CD1c-positive myeloid dendritic cell (primary cell): Measurements from ENCODE around the gene ADIG.

Source experiments
- DNase-seq: peaks from one replicate; pipeline ENCODE4 v3.0.0-alpha.2; 2016; ENCODE audit errors: extremely low spot score

The ADIG gene

DNA sequence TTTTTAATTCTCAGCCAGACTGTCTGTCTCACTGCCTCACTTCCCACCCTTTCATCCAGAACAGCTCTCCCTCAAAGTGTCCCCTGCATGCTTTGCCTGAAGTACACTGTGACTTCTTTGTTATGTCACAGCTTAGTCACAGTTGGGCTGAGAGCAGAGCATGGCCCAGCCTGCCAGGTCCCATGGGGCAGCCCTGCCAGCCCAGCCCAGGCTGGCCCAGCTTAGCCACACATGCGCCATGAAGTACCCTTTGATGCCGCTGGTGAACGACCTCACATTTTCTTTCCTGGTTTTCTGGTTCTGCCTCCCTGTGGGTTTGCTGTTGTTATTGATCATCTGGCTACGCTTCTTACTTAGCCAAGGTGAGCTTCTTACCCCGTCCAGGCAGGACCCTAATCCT lies at the start of gene ADIG:
TSS of gene ADIG (plus strand) at position 185 of the 400 bp plus-strand sequence. CDS start at position 239, 54 bp downstream.
- DNase-seq = no peak

- DNase-seq = no peak
These were observed 46.2 kb upstream of the ADIG start for GRCh38 chr20:38534756-38535155.

- no peak for DNase-seq
These were observed 44.7 kb upstream of the ADIG start for GRCh38 chr20:38536310-38536709.

DNA sequence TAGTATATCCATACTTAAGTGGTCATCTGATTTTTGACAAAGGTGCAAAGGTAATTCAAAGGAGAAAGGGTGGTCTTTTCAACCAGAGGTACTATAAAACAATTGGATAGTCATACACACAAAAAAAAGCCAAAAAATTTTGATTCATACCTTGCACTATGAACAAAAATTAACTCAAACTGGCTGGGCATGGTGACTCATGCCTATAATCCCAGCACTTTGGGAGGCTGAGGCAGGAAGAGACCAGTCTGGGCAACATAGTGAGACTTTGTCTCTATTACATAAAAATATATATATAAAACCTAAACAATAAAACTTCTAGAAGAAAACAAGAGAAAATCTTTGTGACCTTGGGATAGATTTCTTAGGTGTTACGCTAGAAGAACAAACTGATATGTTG lies 43.8 kb upstream of the ADIG start:
- no peak for DNase-seq

DNA sequence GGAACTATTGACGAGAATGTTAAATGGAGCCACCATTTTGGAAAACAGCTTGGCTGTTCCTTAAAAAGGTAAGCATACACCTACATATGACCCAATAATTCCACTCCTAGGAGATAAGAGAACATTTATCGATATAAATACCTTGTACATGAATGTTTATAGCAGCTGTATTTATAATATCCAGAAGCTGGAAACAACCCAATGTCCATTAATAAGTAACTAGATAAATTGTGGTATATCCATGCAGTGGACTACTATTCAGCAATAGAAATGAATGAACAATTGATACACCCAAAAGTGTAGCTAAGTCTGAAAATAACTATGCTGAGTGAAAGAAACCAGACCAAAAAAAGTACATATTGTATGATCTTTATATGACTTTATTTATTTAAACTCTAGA lies 42.2 kb upstream of the ADIG start:
- no peak for DNase-seq

- no peak for DNase-seq
These were observed 37.7 kb upstream of the ADIG start for GRCh38 chr20:38543014-38543906.

- DNase-seq = no peak
These were observed 35.2 kb upstream of the ADIG start for GRCh38 chr20:38545771-38546170.

- no peak for DNase-seq
These were observed 33.5 kb upstream of the ADIG start for GRCh38 chr20:38547288-38548085.

- no peak for DNase-seq
These were observed 32.5 kb upstream of the ADIG start for GRCh38 chr20:38548356-38549083.

GRCh38 chr20:38550274-38550673 lies 30.7 kb upstream of the ADIG start:
- no peak for DNase-seq

DNA sequence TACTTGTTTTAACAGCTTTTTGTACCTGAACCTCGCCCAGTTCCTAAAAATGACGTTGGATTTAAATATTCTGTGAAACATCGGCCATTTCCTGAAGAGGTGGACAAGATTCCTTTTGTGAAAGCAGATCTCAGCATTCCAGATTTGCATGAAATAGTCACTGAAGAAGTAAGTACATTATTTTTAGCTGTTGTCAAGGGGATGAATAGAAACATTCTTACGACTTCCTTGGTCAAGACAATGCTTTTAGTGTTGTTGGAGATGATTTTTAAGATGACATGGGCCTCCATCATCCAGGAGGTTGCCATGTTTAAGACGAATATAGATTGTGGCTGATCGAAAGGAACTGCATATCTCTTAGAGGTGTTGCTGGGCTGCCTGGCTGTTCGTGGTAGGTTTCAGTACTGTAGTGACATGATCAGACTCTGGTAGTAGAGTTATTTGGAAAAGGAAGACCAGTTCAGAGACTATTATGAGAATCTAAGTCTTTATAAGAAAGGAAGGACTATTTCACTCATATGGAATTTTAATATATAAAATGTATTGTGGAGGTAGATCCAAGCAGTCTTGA lies 29.9 kb upstream of the ADIG start:
- no peak for DNase-seq

GRCh38 chr20:38554986-38555385 lies 26.0 kb upstream of the ADIG start:
- no peak for DNase-seq

- no peak for DNase-seq
These were observed 25.6 kb upstream of the ADIG start for GRCh38 chr20:38555395-38555794.

DNA sequence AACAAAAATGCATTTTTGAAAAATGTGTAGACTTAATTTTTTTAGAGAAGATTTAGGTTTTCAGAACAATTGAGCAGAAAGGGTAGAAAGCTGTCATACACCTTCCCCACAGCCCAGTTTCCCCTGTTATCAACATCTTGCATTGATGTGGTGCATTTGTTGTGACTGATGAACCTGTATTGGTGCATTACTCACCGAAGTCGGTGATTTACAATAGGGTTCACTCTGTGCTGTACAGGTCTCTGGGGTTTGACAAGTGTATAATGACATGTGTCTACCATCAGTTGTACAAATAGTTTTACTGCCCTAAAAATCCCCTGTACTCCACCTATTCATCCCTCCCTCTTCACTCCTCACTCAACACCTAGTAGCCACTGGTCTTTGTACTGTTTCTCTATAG lies 23.8 kb upstream of the ADIG start:
- no peak for DNase-seq

DNA sequence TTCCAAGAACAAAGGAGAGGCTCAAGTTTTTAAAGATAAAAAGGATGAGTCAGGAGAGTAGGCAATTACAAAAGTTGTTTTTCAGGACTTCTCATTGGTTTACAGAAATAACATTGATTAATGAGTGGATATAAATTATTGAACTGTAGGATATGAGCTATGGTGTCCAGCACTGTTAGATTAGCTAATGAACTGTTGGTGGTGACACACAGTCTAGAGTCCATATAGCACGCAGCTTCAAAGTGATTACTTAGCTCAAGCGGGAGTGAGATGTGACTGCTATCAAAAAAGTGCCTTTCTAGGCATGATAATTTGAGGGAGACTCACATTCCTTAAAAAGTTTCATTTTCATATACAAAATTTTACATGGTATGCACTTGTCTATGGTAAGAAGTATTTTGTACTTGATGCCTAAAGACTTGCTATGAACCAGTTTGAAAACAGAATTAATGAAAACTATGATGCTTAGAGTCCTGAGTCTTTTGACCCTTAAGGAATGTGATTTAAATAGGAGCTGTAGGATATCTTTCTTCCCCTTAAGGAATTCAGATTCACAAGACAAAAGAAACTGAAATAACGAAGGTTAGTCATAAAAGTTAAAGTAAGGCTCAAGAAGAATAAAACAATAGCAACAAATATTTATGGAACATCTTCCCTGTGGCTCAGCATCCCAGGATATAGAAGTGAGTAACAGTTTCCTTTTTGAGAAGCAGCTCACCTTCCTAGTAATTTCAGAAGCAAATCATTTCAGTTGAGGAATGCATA lies 22.2 kb upstream of the ADIG start:
- no peak for DNase-seq

- no peak for DNase-seq
These were observed 21.2 kb upstream of the ADIG start for GRCh38 chr20:38559764-38560163.

DNA sequence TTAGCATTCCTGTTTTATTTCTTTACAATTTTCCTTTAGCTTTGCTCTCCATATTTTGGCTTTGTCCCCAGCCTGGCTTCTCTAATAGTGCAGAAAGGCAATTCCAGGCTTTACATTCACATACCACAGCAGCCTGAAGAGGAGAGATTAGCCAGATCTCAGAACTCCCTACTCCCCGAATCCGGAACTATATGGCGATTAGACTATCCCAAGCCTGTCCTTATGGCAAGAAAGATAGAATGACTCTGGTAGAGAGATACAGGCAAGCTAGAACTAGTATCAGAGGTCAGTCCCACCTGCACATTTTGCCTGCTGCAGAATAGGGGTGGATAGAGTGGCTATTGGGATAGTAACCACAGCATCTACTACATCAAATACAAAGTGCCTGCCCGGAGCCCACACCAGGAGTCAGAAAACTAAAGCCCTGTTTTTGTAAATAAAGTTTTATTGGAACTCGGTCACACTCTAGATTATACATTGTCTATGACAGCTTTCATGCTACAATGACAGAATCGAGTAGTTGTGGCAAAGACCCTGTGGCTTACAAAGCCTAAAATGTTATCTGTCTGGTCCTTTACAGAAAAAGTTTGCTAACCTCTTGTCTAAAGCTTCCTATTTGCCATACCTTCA lies 17.1 kb upstream of the ADIG start:
- DNase-seq = no peak

GRCh38 chr20:38564680-38565079 lies 16.3 kb upstream of the ADIG start:
- no peak for DNase-seq

DNA sequence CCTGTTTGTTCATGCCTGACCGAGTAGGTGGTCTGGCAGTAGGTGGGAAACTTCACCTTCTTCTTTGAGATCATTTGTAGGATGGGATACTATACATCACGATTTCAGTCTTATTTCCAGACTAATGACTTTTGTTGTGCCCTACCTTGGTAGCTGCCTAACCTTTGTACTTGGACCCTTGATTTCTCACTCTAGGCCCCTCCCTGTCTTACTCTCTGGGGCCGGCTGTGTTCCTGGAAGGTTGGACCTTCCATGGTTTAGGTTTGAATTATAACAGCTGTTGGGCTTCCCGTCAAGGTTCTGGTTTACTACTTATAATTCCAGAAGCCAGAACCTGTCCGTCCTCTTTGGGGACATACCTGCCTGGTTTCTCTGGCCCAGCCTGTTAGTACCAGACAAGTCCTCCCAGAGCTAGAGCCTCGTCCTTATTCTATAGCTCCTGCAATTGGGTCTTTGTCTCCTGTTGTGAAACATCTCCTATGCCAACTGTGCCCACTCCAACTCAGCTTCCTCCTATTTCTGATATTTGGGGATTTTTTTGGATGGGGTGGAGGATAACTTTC lies 14.9 kb upstream of the ADIG start:
- DNase-seq = no peak
